Naive thymus-derived CD4-positive, alpha-beta T cell (primary cell): ENCODE results near the gene SLC1A1. TPM values are rescaled to one million over a fixed set of nuclear protein-coding genes. Genes with fewer than 3 reads are reported as not detected.
A peak's percentile ranks its signal among the peaks of the same experiment; 100 is the strongest.

Experiments used
- ATAC-seq: fragments of 150-1000 bp; cut with Tn5 transposase; 2 replicates; pipeline ENCODE4 v1.10.0; 2021; ENCODE audit warnings: mild to moderate bottlenecking, moderate library complexity
- CTCF ChIA-PET: fragments of 350-600 bp; sonication (Branson Sonifier 250); formaldehyde crosslinking; loops from one replicate; lab custom pipeline; 2021; ENCODE audit warnings: antibody characterized with exemption; lab: Charles Lee
- POLR2A ChIA-PET: fragments of 350-600 bp; sonication (Branson Sonifier 250); formaldehyde crosslinking; loops from one replicate; lab custom pipeline; 2021; ENCODE audit warnings: antibody characterized with exemption, inconsistent platforms; lab: Charles Lee
- DNase-seq, 9 donors: peaks; one replicate each; pipeline versions ENCODE4 v3.0.0 to v3.0.0-alpha.2; 2020 to 2022; ENCODE audit warnings: mixed read lengths in 1 of 9
- H3K27ac ChIP-seq: one replicate; pipeline ENCODE4 v1.7.0; 2013; ENCODE audit warnings: mild to moderate bottlenecking, low read depth, low read length, moderate library complexity
- H3K27me3 ChIP-seq, 2 donors: one replicate each; pipeline ENCODE4 v1.7.0; 2013; ENCODE audit warnings: low read length in 2 of 2, mild to moderate bottlenecking in 2 of 2, moderate library complexity in 2 of 2; ENCODE audit not compliant: control insufficient read depth in 2 of 2, insufficient read depth in 2 of 2
- H3K36me3 ChIP-seq, 3 experiments: 1 replicate in 2 of 3; 2 replicates in 1 of 3; pipeline ENCODE4 v1.7.0; 2013; ENCODE audit warnings: low read length in 3 of 3, mild to moderate bottlenecking in 3 of 3, moderate library complexity in 1 of 3; ENCODE audit not compliant: insufficient read depth in 3 of 3, control insufficient read depth in 2 of 3
- H3K4me1 ChIP-seq, 2 donors: one replicate each; pipeline ENCODE4 v1.7.0; 2013; ENCODE audit warnings: low read length in 2 of 2, mild to moderate bottlenecking in 2 of 2, moderate library complexity in 1 of 2; ENCODE audit not compliant: control insufficient read depth in 2 of 2, insufficient read depth in 2 of 2
- H3K4me3 ChIP-seq: 2 replicates; pipeline ENCODE4 v1.7.0; 2013; ENCODE audit warnings: mild to moderate bottlenecking, low read length
- H3K9me3 ChIP-seq, 3 experiments: 1 replicate in 2 of 3; 2 replicates in 1 of 3; pipeline ENCODE4 v1.7.0; 2013; ENCODE audit warnings: low read length in 3 of 3; ENCODE audit not compliant: control insufficient read depth in 2 of 3
- H3K27ac Mint-ChIP-seq, 9 donors: one replicate each; pipeline ENCODE4 v1.8.0; 2020 to 2022; ENCODE audit warnings: mixed read lengths in 9 of 9, mild to moderate bottlenecking in 8 of 9, moderate library complexity in 5 of 9, inconsistent platforms in 2 of 9
- H3K27me3 Mint-ChIP-seq, 5 donors: one replicate each; pipeline ENCODE4 v1.8.0; 2021 to 2022; ENCODE audit warnings: mixed read lengths in 5 of 5, mild to moderate bottlenecking in 1 of 5
- H3K36me3 Mint-ChIP-seq, 5 donors: one replicate each; pipeline ENCODE4 v1.8.0; 2020 to 2022; ENCODE audit warnings: mixed read lengths in 5 of 5, mild to moderate bottlenecking in 3 of 5, inconsistent platforms in 1 of 5
- H3K4me1 Mint-ChIP-seq, 7 donors: one replicate each; pipeline ENCODE4 v1.8.0; 2020 to 2022; ENCODE audit warnings: mixed read lengths in 7 of 7, mild to moderate bottlenecking in 3 of 7, inconsistent platforms in 1 of 7
- H3K4me3 Mint-ChIP-seq, 10 donors: one replicate each; pipeline ENCODE4 v1.8.0; 2020 to 2022; ENCODE audit warnings: mild to moderate bottlenecking in 10 of 10, mixed read lengths in 10 of 10, moderate library complexity in 6 of 10, inconsistent platforms in 2 of 10
- H3K9me3 Mint-ChIP-seq, 11 donors: one replicate each; pipeline ENCODE4 v1.8.0; 2020 to 2022; ENCODE audit warnings: mixed read lengths in 11 of 11, mild to moderate bottlenecking in 4 of 11, inconsistent platforms in 1 of 11, moderate library complexity in 1 of 11
- intact Hi-C, 2 donors: fragments of 100-400 bp; cut with micrococcal nuclease; formaldehyde crosslinking; loops; one replicate each; pipeline ENCODE4 v1.15.1; 2023
- polyA plus RNA-seq, 2 donors: library from polyadenylated mRNA; unstranded; fragments of 300-500 nt; fragmentation: Illumina TruSeq; gene quantifications; one replicate each; pipeline ENCODE4 v1.2.3, GENCODE V29; 2021
- total RNA-seq, 6 experiments: library from RNA in 5 of 6; stranded (reverse) in 5 of 6; gene quantifications; 1 replicate in 5 of 6; 2 replicates in 1 of 6; pipeline ENCODE4 v1.2.3 and lab custom pipeline; 2021 to 2026

Gene SLC1A1
- total and polyA plus RNA-seq, 7 experiments from 2014 or later, result 0.12 TPM; not detected in 6

- no peak overlapping the region for H3K27ac ChIP-seq
- no peak overlapping the region for H3K4me3 Mint-ChIP-seq
- H3K4me1 Mint-ChIP-seq, result peaks cover 0 to 6% (median 2%) of the 10 kb centered on the region in 7 donors
- no peaks in the 10 kb centered on the region for H3K27me3 ChIP-seq
- peaks cover 0 to 11% (median 0%) of the 10 kb centered on the region in 5 donors for H3K36me3 Mint-ChIP-seq
- no peak overlapping the region for H3K4me3 ChIP-seq
- intact Hi-C loops, result no loop called here
- CTCF ChIA-PET, result no interaction called here
- H3K9me3 ChIP-seq, result no peaks in the 10 kb centered on the region
- H3K9me3 Mint-ChIP-seq, result peaks cover 0 to 31% (median 5%) of the 10 kb centered on the region in 11 donors
- H3K27me3 Mint-ChIP-seq, result peaks cover 0 to 8% (median 5%) of the 10 kb centered on the region in 5 donors
- POLR2A ChIA-PET, result no interaction called here
- no peaks in the 10 kb centered on the region for H3K36me3 ChIP-seq
- ATAC-seq, result no peak
- DNase-seq, result no peak
- no peak overlapping the region for H3K27ac Mint-ChIP-seq
- H3K4me1 ChIP-seq, result no peaks in the 10 kb centered on the region
Observed at GRCh38 chr9:4465910-4466309, 24.4 kb upstream of the SLC1A1 start.

- peaks cover 0 to 10% (median 8%) of the 10 kb centered on the region in 5 donors for H3K27me3 Mint-ChIP-seq
- no peaks in the 10 kb centered on the region for H3K4me1 ChIP-seq
- peaks cover 0 to 3% (median 0%) of the 10 kb centered on the region in 5 donors for H3K36me3 Mint-ChIP-seq
Observed at GRCh38 chr9:4475301-4475700, 15.0 kb upstream of the SLC1A1 start.

GRCh38 chr9:4486176-4486575, 4.1 kb upstream of the SLC1A1 start:
- Mint-ChIP-seq H3K4me3 (peak overlapping the region in 4 of 10 donors; percentile 0 to 30 (median 3)), H3K9me3 (no peaks in the 10 kb centered on the region), H3K36me3 (no peaks in the 10 kb centered on the region), H3K27me3 (peaks cover 5 to 31% (median 11%) of the 10 kb centered on the region in 5 donors), H3K27ac (peak overlapping the region in 2 of 9 donors; percentile 0 to 65), H3K4me1 (peaks cover 8 to 27% (median 13%) of the 10 kb centered on the region in 7 donors)
- no peaks in the 10 kb centered on the region for H3K36me3 ChIP-seq
- H3K27ac ChIP-seq, result no peak overlapping the region
- POLR2A ChIA-PET, result no interaction called here
- intact Hi-C loops, result no loop called here
- CTCF ChIA-PET, result no interaction called here
- peaks cover 0 to 10% of the 10 kb centered on the region in 2 donors for H3K4me1 ChIP-seq
- no peaks in the 10 kb centered on the region for H3K9me3 ChIP-seq
- ATAC-seq (peak; percentile 36), DNase-seq (peak in 5 of 9 donors; percentile 16 to 45 (median 28))
- H3K4me3 ChIP-seq, result no peak overlapping the region
- peaks cover 0 to 9% of the 10 kb centered on the region in 2 donors for H3K27me3 ChIP-seq

More at GRCh38 chr9:4475301-4475700, 15.0 kb upstream of the SLC1A1 start:
- Histone ChIP-seq H3K4me3 (no peak overlapping the region), H3K9me3 (no peaks in the 10 kb centered on the region), H3K27me3 (no peaks in the 10 kb centered on the region), H3K27ac (no peak overlapping the region), H3K36me3 (no peaks in the 10 kb centered on the region)
- Mint-ChIP-seq H3K4me1 (no peaks in the 10 kb centered on the region), H3K9me3 (peaks cover 0 to 9% (median 6%) of the 10 kb centered on the region in 11 donors), H3K27ac (no peak overlapping the region), H3K4me3 (no peak overlapping the region)
- DNase-seq (no peak), ATAC-seq (no peak)
- ChIA-PET CTCF (no interaction called here), POLR2A (no interaction called here)
- intact Hi-C loops, result no loop called here

GRCh38 chr9:4489562-4489918, 728 bp upstream of the SLC1A1 start:
- no peaks in the 10 kb centered on the region for H3K9me3 ChIP-seq
- intact Hi-C loops, result no loop called here
- peaks cover 0 to 17% of the 10 kb centered on the region in 2 donors for H3K4me1 ChIP-seq
- no peaks in the 10 kb centered on the region for H3K9me3 Mint-ChIP-seq
- H3K27ac Mint-ChIP-seq, result no peak overlapping the region
- no peak overlapping the region for H3K27ac ChIP-seq
- ATAC-seq (no peak), DNase-seq (no peak)
- ChIA-PET POLR2A (interaction anchor here (0.6 kb wide), 1 partner anchor 8 kb away, joined by 3 read pairs; no protein-coding TSS in a partner anchor), CTCF (no interaction called here)
- H3K36me3 ChIP-seq, result no peaks in the 10 kb centered on the region
- peaks cover 6 to 21% of the 10 kb centered on the region in 2 donors for H3K27me3 ChIP-seq
- H3K27me3 Mint-ChIP-seq, result peaks cover 19 to 56% (median 38%) of the 10 kb centered on the region in 5 donors
- peak overlapping the region; percentile 70 for H3K4me3 ChIP-seq
- peaks cover 10 to 37% (median 22%) of the 10 kb centered on the region in 7 donors for H3K4me1 Mint-ChIP-seq
- peak overlapping the region; percentile 34 to 92 (median 81) for H3K4me3 Mint-ChIP-seq
- no peaks in the 10 kb centered on the region for H3K36me3 Mint-ChIP-seq

GRCh38 chr9:4490705-4491625, 697 bp downstream of the SLC1A1 start:
- H3K4me3 Mint-ChIP-seq, result peak overlapping the region; percentile 72 to 92 (median 86)
- no peaks in the 10 kb centered on the region for H3K9me3 Mint-ChIP-seq
- POLR2A ChIA-PET, result no interaction called here
- CTCF ChIA-PET, result no interaction called here
- ATAC-seq, result no peak
- peaks cover 33 to 60% (median 52%) of the 10 kb centered on the region in 5 donors for H3K27me3 Mint-ChIP-seq
- H3K27ac Mint-ChIP-seq, result no peak overlapping the region
- Histone ChIP-seq H3K27ac (no peak overlapping the region), H3K4me1 (peaks cover 0 to 17% of the 10 kb centered on the region in 2 donors), H3K27me3 (peaks cover 6 to 21% of the 10 kb centered on the region in 2 donors), H3K9me3 (no peaks in the 10 kb centered on the region), H3K36me3 (no peaks in the 10 kb centered on the region), H3K4me3 (peak overlapping the region; percentile 70)
- peak in 2 of 9 donors; percentile 6 to 7 for DNase-seq
- intact Hi-C loops, result loop anchor here (5.0 to 10.0 kb wide), 4 partner anchors 61 to 154 kb away; no protein-coding TSS in a partner anchor
- H3K36me3 Mint-ChIP-seq, result peaks cover 0 to 6% (median 0%) of the 10 kb centered on the region in 5 donors
- H3K4me1 Mint-ChIP-seq, result peaks cover 10 to 36% (median 22%) of the 10 kb centered on the region in 7 donors

- intact Hi-C loops, result loop anchor here (5.0 to 10.0 kb wide), 4 partner anchors 61 to 153 kb away; no protein-coding TSS in a partner anchor
- Histone ChIP-seq H3K4me3 (peak overlapping the region; percentile 70), H3K27me3 (peaks cover 6 to 21% of the 10 kb centered on the region in 2 donors), H3K9me3 (no peaks in the 10 kb centered on the region), H3K36me3 (no peaks in the 10 kb centered on the region), H3K4me1 (peaks cover 0 to 17% of the 10 kb centered on the region in 2 donors), H3K27ac (no peak overlapping the region)
- ChIA-PET CTCF (no interaction called here), POLR2A (no interaction called here)
- no peak for ATAC-seq
- peaks cover 0 to 7% (median 0%) of the 10 kb centered on the region in 5 donors for H3K36me3 Mint-ChIP-seq
- no peaks in the 10 kb centered on the region for H3K9me3 Mint-ChIP-seq
- no peak overlapping the region for H3K27ac Mint-ChIP-seq
- peaks cover 5 to 30% (median 16%) of the 10 kb centered on the region in 7 donors for H3K4me1 Mint-ChIP-seq
- peaks cover 38 to 62% (median 53%) of the 10 kb centered on the region in 5 donors for H3K27me3 Mint-ChIP-seq
- peak overlapping the region in 9 of 10 donors; percentile 72 to 92 (median 85) for H3K4me3 Mint-ChIP-seq
- no peak for DNase-seq
Observed at GRCh38 chr9:4491626-4491975, 1.3 kb downstream of the SLC1A1 start.
